ENCODE results near the gene PRDM16.

PRDM16 gene

DNA sequence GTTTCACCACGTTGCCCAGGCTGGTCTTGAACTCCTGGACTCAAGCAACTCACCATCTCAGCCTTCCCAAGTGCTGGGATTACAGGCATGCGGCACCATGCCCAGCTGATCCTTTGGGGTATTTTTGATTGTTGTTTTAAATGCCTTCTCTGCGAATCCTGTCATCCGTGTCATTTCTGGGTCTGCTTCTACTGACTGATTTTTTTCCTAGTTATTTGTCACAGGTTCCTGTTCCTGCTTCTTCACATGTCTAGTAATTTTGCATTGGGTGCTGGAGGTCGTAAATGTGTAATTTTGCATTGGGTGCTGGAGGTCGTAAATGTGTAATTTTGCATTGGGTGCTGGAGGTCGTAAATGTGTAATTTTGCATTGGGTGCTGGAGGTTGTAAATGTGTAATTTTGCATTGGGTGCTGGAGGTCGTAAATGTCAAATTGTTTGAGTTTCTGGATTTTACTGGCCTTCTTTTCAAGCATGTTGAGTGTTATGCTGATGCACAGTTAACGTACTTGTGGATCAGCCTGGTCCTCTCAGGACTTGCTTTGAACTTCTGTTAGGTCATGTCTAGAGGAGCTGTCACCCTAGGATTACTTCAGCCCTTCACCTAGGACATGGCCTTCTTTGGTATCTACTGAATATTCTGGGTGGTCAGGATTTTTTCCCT is 381.3 kb downstream of the PRDM16 start:
- DNase-seq = no peak

- no peak for DNase-seq
These were observed 382.0 kb downstream of the PRDM16 start for GRCh38 chr1:3450983-3451382.

- DNase-seq = no peak
These were observed 383.2 kb downstream of the PRDM16 start for GRCh38 chr1:3451994-3452865.

GRCh38 chr1:3452866-3453175 is 383.8 kb downstream of the PRDM16 start:
- no peak for DNase-seq

GRCh38 chr1:3453203-3453761 is 384.3 kb downstream of the PRDM16 start:
- DNase-seq = peak; percentile 68

- DNase-seq = no peak
These were observed 385.1 kb downstream of the PRDM16 start, which contains the start of gene ARHGEF16 for GRCh38 chr1:3453891-3454810. TSS of gene ARHGEF16 (plus strand) at chr1:3454665. CDS start at chr1:3463085, 8,420 bp downstream.

GRCh38 chr1:3454811-3455618 is 386.0 kb downstream of the PRDM16 start:
- DNase-seq = no peak

- no peak for DNase-seq
These were observed 386.9 kb downstream of the PRDM16 start for GRCh38 chr1:3455670-3456448.

DNA sequence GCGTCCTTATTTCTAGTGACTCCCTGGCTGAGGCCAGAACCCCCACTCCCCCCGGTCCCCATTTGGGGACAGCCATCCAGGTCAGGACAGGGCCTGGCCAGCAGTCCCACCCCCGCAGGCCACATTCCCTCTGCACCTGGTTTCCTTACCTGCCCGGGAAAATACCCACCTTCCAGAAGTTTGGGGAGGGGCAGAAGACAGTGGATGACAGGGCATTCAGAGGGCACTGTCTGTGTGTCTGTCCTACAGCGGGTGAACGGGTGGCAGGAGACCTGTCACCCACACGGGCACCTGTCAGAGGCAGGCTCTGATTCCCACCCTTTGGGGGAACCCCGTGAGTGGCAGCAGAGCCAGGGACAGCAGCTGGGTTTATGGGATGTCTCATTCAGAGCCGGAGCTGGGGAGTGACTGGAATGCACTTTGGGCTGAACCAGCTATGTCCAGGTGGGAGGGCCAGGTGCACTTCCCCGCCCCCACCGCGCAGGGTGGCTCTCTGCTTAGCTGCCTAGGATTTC is 387.5 kb downstream of the PRDM16 start:
- no peak for DNase-seq

- DNase-seq = no peak
These were observed 388.2 kb downstream of the PRDM16 start for GRCh38 chr1:3456964-3457909.

- no peak for DNase-seq
These were observed 389.2 kb downstream of the PRDM16 start for GRCh38 chr1:3457910-3458883.

DNA sequence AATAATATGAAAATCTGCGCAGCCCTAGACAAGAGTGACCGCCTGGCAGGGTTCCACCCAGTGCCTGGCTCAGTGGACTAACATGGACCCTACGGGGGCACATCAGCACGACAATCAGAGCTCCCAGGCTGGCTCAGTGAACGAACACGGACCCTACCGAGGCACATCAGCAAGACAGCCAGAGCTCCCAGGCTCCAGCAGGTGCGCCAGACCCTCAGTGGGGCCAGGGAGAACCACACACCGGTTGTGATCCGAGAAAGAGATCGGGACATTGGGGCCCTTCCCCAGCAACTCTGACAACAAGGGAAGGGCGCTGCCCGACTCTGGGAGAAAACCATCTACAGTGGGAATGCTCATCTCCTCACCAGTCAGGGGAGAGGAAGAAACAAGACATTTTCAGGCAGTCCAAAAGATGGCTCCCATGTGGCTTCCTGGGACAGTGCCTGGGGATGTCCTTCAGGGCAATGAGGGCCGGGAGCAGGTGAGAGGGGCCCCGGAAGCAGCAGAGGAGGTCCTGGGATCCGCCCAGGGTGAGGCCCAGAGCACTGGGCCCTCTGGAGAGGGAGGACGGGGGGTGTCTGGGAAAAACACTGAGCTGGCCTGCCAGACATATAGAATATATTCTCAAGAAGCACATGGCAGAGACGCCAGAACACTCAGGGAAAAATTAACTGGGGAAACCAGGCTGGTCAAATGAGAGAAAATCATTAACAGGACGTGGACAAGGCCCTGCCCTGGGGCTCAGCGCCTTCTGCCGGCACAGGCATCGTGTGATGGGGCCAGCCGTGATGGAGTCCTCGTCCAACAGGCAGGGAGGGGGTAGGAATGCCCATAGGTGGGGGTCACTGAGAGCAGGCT is 390.3 kb downstream of the PRDM16 start:
- no peak for DNase-seq

DNA sequence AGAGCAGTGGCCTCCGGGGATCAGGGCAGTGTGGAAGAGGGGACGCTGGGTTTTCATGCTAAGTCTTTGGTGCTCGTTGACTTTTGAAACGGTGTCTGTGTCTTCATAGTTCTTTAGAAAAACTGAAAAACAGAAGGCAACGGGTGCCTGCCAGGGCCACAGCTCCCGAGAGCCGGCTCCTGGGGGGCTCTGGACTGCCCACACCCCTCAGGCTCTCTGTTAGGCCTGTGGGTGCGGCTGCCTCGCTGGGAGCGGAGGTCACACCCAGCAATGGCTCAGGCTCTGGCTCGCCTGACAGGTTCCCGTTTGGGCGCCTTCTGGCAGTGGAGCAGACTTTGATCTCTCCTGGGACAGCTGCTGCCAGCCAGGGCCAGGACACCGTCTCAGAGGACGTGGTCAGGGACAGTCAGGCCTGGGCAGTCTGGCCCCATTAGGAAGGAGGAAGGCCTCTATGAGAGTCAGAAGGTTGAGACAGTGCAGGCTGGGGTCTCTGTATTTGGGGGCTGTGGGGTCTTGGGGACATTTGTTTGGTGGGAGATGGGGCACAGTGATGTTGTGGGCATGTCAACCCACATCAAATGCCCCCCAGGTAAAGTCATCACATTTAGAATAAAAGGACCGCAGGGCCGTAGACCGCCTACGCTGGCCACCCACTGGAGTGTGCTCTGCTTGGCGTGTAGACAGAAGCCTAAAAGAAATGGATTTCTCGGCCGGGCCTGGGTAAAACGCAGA is 391.1 kb downstream of the PRDM16 start:
- no peak for DNase-seq

- no peak for DNase-seq
These were observed 391.7 kb downstream of the PRDM16 start for GRCh38 chr1:3460672-3461131.

DNA sequence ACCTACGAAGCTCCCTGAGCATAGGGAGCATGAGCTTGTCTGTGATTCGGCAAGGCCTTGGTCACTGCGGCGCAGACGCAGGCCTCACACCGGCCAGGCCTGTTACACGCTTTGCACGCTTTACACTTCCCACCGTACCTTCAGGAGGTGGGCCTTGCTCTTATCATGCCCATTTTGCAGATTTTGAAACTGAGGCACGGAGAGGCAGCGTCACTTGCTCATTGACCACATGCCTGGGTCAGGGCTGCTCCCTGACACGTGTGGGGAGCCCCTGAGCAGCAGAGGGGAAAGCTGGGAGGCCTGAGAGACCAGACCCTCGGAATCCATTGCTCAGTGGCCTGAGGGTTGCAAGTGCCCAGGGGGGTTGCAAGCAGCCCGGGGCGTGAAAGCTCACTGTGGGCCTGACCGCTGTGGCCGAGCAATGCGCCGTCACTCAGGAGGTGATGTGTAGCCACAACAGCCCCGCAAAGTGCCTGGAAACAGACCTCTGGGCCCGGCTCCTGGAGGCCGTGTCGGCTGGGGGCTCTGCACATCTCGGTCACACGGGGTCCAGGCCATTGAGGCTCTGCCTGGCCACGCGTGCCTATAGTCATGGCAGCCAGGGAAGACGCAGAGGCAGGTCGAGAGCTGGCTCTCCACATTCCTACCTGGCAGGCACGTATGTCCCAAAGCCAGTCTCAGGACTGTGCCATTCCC is 392.4 kb downstream of the PRDM16 start:
- no peak for DNase-seq

- DNase-seq = no peak
These were observed 392.9 kb downstream of the PRDM16 start for GRCh38 chr1:3461934-3462275.

Data from OCI-M1 (cell line).